Measurements from ENCODE around the gene NR2C2.

Gene NR2C2

DNA sequence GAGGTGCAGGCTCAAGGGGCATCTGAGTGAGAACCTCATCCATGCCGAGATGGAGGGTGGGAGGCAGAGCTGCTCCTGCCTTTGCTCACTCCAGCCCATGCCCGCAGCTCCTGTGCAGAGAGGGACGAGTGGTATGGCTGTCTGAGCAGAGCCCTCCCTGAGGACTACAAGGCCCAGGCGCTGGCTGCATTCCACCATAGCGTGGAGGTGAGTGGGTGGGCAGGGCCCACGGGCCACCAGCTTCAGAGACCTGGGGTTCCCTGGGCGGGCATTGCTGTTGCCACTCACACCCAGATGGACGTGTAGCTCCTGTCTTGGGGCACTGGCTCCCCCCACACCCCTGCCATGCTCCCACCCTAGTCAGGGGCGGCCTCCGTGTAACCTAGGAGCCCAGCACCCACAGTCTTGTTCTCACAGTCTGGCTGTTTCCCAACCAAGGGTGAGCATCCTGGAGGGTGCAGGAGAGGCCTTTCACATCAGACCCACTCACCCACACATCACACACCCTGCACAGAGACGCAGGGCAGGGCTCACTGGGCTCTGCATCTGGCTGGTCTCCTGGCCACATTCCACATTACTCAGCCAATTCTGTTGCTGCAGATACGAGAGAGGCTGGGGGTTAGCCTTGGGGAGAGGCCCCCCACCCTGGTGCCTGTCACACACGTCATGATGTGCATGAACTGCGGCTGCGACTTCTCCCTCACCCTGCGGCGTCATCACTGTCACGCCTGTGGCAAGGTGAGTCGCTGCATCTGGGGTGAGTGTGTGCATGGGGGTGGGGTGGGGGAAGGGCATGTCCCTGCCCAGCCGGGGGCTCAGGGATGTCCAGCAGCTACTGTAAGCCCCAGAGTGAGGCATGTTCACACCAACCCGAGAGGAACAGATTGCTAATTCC, 25.3 kb upstream of the NR2C2 start:
- no peak for DNase-seq (ENCODE audit: low read depth)

DNA sequence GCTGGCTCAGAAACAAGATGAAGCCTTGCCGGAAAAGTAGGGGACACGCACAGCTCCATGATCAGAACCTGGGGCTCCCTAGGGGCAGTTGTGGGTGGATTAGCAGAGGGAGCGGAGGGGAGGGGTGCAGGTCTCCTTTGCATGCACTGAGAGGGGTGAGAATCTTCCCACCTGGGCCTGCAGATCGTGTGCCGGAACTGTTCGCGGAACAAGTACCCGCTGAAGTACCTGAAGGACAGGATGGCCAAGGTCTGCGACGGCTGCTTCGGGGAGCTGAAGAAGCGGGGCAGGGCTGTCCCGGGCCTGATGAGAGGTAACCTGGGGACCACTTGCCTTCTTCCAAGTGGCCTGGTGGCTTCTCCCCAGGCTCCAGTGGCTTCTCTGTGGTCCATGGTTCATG, 24.5 kb upstream of the NR2C2 start:
- no peak for DNase-seq (ENCODE audit: low read depth)

DNA sequence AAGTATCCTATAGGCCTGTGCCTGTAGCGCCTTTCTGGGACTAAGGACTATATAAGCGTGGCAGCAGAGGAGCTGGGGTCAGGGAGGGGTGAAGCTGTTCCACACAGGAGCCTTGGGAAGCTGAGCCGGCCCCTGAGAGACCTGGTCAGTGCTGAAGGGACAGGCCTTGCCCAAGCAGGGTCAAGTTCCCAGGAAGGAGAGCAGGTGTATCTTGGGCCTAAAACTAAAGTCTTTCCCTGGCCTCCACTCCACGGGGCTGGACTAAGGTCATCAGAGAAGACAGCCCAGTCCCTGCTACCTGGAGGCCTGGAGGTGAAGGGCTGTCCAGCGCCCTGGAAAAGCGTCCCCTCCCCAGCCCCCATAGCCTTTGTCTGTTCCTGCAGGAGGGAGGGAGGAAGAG, 23.9 kb upstream of the NR2C2 start:
- DNase-seq (ENCODE audit: low read depth) = no peak

DNA sequence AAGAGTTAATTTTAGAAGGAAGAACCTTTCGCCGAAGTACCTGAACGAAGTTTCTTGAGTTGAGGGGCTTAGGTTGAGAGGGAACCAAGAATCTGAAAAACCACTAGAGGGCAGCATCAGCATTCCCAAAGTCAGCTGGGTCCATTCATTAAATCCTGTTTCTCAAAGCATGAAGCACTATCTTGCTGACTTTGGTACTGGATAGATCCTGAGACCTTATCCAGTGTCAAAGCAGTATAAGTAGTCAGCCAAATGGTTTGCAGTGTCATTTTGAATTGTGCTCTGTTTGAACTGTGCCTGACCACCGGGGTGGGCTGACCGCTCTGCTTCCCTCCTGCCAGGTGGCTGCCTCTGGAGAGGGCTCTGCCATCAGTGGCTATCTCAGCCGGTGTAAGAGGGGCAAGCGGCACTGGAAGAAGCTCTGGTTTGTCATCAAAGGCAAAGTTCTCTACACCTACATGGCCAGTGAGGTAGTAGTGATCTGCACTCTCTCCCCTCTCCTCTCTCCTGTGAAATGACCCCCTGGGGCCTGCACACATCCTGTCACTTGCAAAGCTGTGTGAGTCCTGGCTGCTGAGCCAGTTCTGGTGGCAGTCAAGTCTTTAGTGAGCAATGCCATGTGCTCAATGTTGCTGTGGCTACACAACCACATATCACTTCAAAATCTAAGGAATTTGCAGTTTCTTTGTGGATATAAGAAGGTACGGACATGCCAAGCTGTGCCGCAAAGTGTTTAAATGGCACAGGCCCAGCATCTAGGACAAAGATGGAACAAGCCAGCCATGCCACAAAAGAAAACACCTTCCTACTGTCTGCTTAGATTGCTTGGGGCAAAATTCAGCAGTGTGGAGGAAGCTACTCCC, 21.4 kb upstream of the NR2C2 start:
- no peak for DNase-seq (ENCODE audit: low read depth)

DNA sequence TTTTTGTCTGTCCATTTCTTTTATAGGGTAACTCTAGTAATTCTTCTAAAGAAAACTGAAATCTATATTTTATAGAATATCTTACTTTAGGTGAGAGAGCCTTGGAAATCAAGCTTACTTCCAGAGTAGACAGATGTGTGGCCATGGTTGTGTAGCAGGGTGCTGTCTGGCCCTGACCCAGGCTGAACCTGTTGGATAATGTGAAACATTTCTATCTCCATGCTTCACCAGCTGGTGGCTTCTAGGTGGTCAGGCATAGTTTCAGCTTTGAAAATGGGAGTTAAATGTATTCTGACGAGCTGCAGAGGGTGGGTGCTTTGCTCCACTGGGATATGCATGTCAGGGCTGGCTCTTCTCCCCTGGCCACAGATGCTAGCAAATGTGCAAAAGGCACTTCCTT, 20.8 kb upstream of the NR2C2 start:
- DNase-seq (ENCODE audit: low read depth) = no peak

DNA sequence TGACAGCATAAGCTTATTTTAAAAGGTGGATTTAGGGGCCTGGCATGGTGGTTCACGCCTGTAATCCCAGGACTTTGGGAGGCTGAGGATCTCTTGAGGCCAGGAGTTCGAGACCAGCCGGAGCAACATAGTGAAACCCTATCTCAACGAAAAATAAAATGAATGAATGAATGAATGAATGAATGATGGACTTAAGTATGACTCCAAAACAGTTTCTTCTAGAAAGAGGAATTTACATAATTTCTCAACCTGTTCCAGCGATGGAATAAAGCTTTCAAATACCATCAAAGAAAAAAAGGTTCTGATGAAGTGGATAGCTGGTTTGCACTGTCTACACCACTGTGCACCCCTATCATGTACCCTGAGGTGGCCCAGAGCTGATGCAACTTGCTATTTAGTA, 20.1 kb upstream of the NR2C2 start:
- DNase-seq (ENCODE audit: low read depth) = no peak

DNA sequence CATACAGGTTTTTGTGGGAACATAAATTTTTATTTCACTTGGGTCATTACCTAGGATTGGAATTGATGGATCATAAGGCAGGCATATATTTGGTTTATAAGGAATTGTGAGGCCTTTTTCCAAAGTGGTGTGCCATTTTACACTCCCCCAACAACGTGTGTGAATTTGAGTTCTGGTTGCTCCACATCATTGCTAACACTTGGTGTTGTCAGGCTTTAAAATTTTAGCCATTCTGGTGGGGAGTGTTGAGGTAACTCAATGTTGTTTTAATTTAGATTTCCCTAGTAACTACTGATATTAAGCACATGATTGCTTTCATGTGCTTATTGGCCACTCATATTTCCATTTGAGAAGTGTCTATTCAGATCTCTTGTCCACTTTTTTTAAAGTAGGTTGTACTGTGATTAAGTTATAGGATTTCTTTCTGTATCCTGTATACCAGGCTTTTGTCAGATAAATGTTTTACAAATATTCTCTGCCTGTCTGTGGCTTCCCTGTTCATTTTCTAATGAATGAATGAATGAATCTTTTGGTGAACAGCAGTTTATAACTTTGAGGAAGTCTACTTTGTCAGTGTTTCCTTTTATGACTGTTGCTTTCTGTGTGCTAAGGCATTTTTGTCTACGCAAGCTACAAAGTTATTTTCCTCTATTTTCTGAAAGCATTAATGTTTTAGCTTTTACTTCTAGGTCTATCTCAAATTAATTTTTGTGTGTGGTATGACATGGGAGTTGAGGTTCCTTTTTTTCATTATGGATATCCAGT, 17.9 kb upstream of the NR2C2 start:
- no peak for DNase-seq (ENCODE audit: low read depth)

DNA sequence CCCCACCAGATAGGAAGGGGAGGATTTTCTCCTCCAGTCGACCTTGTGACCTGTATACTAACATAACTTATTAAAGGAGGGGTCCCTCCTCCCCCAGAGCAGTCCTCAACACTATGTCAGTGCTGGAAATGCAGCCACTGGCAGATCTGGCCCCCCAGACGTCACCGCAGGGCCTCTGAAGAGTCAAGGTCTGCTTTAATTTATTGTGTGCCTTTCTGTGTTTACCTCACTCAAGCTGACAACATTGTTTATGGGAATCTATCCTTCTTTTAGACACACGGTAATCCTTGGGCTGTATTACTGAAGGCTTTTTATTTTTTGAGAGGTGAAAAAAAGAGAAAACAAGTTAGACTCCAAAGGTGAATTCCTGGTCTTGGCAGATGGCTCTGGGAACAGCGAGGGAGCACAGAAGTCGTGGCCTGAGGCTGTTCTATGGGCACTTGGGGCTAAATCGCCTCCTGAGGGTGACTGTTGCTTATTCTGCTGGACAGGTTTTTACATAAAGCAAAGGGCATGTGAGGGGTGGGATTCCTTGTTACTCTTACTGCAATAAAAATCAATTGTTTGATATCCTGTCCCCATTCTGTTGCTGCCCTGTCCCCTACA, 13.5 kb upstream of the NR2C2 start:
- DNase-seq (ENCODE audit: low read depth) = no peak

DNA sequence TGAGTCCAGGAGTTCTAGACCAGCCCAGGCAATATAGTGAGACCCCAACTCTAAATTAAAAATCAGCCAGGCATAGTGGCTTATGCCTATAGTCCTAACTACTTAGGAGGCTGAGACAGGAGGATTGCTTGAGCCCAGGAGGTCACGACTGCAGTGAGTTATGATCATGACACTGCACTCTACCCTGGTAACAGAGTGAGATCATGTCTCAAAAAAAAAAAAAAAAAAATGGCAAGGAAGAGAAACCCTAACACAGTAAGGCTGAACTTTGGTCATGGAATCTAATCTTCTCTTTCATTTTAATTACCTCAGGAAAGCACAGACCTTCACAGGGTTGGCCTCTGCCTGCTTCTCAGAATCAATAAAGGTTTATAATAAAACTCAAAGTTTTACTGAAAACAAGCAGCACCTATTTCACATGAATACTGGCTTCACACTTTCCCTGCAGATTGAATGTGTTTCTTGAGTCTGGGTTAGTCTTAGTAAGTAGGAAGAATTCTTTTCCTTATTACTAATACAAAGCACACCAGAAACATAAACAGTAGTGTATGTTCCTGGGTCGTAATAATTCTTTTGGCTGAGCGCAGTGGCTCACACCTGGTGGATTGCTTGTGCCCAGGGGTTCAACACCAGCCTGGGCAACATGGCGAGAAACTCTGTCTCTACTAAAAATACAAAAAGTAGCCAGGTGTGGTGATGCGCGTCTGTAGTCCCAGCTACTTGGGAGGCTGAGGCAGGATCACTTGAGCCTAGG, 11.6 kb upstream of the NR2C2 start:
- DNase-seq (ENCODE audit: low read depth) = no peak

DNA sequence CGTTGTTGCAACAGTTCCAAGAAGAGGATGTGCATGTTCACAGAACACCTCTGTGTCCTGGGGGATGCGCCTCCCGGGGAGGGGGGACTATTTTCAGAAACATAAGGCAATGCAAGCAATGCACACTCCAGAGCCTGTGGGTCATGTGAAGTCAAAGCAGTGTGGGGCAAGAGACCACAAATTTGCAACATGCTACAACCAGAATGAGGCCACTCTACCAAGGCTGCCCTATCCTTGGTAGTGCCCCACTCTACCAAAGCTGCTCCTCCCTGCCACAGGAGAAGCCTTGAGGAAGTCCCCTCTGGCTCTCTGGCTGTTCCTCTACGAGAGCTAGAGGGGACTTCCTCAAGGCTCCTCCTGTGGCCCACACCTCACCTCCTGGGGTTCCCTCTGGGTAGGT, 8.4 kb upstream of the NR2C2 start:
- no peak for DNase-seq (ENCODE audit: low read depth)

DNA sequence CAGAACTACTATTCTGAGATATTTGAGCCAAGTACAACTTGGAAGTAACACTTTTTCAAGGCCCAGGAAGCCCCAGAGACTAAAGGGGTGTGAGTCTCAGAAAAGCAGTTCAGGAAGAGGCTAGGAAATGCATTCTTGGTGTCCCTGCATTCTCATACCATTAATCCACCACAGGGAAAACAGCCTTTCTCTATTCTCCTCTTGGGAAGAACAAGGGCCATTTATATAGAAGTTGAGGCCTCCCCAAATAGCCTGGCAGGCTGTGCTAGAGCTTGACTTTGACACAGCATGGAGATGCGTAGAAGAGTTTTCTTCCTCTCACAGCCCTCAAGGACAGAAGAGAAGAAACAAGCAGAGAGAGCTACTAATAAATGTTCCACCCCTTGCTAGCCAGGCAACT, 5.5 kb upstream of the NR2C2 start:
- DNase-seq (ENCODE audit: low read depth) = no peak

DNA sequence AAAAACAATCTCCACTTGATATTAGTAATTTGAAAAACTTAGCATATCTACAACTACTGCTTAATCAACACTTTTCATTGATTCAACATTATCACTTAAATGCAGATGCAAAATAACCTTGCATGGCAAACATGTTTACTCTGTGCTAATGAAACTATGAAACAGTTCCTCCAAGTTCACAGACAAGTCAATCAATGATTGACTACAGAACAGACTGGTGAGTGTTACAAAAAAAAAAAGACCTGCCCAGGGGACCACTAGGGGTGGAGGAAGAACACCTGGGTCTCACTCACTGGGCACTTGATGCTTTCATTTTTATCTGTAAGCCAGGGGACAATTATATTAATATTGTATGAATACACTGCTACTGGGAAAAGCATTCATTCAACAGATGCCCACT, 4.3 kb upstream of the NR2C2 start:
- no peak for DNase-seq (ENCODE audit: low read depth)

DNA sequence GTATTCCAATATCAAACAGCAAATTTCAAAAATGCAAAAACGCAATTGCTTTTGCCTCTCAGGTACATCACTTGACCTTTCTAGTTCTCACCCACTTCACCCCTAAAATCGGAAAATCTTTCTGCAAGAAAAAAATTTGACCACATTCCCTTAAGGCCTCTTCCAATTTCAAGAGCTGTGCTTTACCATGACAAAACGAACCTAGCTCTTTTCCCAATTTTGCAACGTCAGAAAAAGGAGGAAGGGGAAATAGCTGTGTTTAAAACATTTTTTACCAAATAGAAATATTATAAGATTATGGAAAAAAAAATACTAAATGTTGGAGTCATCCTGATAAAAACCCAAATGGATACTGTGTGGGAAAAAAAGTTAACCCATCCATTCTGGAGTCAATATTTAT, 1.1 kb upstream of the NR2C2 start:
- DNase-seq (ENCODE audit: low read depth) = no peak

DNA sequence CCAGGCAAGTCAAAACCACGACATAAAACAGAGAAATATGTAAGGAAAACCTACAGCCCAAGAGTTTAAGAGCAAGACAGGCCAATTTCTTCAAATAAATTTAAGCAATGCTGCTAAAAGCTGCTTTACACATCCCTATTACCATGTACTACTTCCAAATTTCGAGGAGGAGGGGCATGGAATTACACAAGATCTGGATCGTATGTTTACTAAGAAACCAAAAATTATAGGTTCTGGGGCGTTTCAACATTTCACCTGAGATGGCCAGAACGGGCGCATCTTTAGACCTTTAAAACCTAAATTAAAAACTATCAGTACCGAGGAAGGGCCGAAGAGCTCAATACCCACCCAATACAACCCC, 664 bp upstream of the NR2C2 start:
- no peak for DNase-seq (ENCODE audit: low read depth)

DNA sequence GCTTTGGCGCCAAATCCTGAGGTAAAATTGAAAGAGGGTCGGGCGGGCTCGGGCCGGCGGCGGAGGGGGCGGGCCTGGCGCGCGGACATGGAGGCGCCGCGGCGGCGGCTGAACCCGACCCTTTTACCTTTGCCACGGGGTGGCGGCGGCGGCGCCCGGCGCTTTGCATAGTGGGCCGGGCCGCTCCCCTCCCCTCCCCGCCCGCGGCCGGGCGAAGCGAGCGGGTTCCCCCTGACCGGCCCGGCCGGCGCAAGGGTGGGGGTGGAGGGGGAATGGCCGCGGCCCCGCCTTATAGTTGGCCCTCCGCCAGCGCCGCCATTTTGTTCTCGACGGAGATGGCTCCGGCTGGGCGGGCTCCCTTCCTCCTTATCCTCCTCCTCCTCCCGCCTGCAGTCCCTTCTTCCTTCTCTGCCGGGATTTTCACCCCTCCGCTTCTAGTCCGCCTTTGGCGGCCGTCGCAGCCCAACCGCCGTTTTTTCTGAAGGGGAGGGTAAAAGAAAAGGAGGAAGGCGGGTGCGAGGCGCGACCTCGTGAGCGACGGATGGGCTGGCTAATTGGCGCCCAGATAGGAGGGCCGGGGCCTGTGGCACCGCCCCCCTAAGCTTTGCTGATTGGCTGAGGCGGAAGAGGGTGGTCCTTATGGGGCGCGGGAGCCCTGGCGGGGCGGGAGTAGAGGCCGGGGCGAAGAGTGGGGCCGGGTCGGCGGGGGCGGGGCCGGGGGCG, 664 bp downstream of the NR2C2 start:
- peak; percentile 92 for DNase-seq (ENCODE audit: low read depth)

DNA sequence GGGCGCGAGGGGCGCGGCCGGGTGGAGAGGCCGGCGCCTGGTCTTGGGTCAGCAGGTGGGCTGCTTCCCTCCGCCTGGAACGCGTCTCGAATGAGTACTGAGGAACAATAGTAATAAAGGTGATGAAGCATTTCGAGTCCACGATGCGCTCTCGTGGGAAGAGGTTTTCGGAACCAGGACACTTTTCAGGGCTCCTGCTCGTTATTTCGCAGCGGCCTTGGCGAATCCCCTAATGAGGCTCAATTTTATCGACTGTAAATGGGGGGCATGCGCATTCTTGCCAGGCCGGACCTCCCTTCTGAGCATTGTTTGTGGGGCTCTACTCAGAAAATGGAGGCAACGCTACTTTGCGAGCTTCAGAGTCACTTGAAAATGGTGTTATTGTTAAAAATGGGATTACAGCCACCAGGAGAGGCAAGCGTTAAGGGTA, 1.2 kb downstream of the NR2C2 start:
- no peak for DNase-seq (ENCODE audit: low read depth)

DNA sequence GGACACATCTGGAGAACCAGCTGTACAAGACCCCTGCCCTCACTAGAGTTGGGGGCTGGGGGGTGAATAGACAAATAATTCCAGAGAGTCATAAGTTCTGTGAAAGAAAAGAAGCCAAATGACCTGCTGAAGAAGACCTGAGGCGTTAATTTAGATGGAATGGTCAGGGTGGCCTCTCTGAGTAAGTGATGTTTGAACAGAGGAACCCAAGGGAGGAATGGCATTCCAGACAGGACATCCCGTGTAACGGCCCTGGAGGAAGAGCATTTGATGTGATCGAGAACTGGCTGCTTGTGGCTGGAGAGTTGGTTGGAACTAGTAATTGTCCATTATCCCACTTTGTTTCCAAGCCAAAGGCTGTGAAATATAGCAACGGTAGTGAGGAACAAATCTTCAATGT, 1.7 kb downstream of the NR2C2 start:
- no peak for DNase-seq (ENCODE audit: low read depth)

DNA sequence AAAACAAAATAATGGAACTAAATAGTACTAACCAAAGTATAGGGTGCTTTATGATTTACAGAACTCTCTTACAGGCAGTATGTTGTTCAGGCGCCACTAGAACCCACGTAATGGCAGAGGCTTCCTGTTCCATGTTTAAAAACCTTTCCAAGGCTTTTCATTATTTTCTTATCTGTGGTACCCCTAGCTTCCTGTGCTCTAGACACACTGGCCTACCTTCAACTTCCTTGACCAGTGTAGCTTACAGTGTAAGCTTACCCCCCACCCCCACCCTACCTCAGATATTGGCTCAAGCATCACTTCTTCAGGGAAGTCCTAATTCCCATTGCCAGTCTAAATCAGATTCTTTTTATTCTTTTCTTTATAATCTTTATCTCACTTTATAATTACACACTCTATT, 2.9 kb downstream of the NR2C2 start:
- no peak for DNase-seq (ENCODE audit: low read depth)

DNA sequence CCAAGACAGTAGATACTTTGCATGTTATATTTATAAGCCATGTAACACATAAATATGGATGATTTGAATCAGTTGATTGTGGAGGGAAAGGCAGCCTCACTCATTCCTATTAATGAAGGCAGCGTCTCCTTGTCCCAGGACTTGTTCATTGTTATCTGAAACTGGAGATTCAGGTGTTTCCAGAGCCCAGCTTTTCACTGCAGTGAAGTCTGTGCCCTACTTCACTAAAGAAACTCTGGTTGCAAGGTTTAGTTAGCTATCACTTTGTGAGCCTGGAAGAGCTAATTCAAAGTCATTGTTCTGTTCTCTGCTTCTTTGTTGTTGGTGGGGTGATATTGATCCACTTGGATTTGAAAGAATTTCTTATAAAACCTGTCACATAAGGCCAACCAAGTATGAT, 9.8 kb downstream of the NR2C2 start:
- DNase-seq (ENCODE audit: low read depth) = no peak

DNA sequence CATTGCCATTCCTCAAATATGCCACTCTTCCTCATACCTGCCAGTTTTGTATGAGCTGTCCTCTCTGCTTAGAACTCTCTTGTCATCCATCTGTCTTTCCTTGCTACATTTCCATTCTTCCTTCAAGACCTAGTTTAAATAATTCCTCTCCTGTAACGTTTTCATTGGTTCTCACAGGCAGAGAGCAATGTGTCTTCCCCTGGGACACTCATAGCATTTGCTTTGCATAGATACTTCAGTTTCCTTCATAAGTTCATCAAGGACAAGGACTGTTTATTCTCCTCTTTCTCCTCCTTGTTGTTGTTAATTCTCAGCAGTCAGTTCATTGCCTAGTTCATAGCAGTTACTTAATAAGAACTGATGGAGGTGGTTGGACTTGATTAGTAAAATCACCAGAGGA, 10.5 kb downstream of the NR2C2 start:
- DNase-seq (ENCODE audit: low read depth) = no peak

All from activated T-helper 1 cell treated with Interleukin-2 at 50 U/mL for 16 hours (primary cell).